Nucleus accumbens (tissue), 56 donors: ENCODE measurements around the gene SIAH2.

Experiments used
- DNase-seq, 56 donors: peaks; one replicate each; lab custom pipeline; 2025; lab: John Stamatoyannopoulos, UW

SIAH2 gene

GRCh38 chr3:150754896-150755295 lies 8.1 kb downstream of the SIAH2 start:
- DNase-seq: no peak

GRCh38 chr3:150751781-150752263 lies 11.1 kb downstream of the SIAH2 start:
- DNase-seq: no peak

GRCh38 chr3:150749255-150749654 lies 13.7 kb downstream of the SIAH2 start:
- no peak for DNase-seq

- no peak for DNase-seq
These were observed 14.3 kb downstream of the SIAH2 start for GRCh38 chr3:150748684-150749047.

- DNase-seq: no peak
These were observed 14.9 kb downstream of the SIAH2 start for GRCh38 chr3:150747886-150748683.

GRCh38 chr3:150746791-150747590 lies 16.0 kb downstream of the SIAH2 start:
- no peak for DNase-seq

- DNase-seq: no peak
These were observed 17.1 kb downstream of the SIAH2 start for GRCh38 chr3:150745832-150746231.

GRCh38 chr3:150744919-150745211 lies 18.1 kb downstream of the SIAH2 start:
- DNase-seq: no peak

- DNase-seq: no peak
These were observed 18.7 kb downstream of the SIAH2 start for GRCh38 chr3:150744041-150744918.

GRCh38 chr3:150743508-150743907 lies 19.5 kb downstream of the SIAH2 start:
- DNase-seq: no peak

- DNase-seq: no peak
These were observed 20.3 kb downstream of the SIAH2 start for GRCh38 chr3:150742679-150743078.

- no peak for DNase-seq
These were observed 20.8 kb downstream of the SIAH2 start for GRCh38 chr3:150742141-150742523.

GRCh38 chr3:150741497-150742140 lies 21.4 kb downstream of the SIAH2 start:
- no peak for DNase-seq

- no peak for DNase-seq
These were observed 22.1 kb downstream of the SIAH2 start for GRCh38 chr3:150740733-150741496.

GRCh38 chr3:150739877-150740645 lies 22.9 kb downstream of the SIAH2 start:
- DNase-seq: no peak

- no peak for DNase-seq
These were observed 23.6 kb downstream of the SIAH2 start for GRCh38 chr3:150739200-150739863.

GRCh38 chr3:150738688-150739087 lies 24.3 kb downstream of the SIAH2 start:
- no peak for DNase-seq
